ENCODE measurements around the gene TMEM225.

DNA sequence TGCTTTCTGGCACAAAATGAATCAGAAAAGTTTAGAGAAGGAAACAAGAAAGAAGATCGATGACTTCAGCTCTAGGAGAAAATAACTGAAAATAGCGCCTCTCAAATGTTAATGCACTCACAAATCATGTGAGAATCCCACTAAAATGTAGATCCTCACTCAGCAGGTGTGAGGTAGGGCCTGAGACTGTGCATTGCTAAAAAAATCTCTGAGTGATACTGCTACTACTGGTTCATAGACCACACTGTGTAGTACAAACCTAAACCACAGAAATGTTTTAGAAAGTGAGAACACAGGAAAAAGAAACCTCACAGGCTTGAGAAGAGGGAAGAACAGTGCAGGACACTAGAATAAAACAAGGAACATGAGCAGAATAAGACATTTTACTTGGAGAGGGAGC is 18.5 kb upstream of the TMEM225 start:
- TF ChIP-seq, protein P1, sequence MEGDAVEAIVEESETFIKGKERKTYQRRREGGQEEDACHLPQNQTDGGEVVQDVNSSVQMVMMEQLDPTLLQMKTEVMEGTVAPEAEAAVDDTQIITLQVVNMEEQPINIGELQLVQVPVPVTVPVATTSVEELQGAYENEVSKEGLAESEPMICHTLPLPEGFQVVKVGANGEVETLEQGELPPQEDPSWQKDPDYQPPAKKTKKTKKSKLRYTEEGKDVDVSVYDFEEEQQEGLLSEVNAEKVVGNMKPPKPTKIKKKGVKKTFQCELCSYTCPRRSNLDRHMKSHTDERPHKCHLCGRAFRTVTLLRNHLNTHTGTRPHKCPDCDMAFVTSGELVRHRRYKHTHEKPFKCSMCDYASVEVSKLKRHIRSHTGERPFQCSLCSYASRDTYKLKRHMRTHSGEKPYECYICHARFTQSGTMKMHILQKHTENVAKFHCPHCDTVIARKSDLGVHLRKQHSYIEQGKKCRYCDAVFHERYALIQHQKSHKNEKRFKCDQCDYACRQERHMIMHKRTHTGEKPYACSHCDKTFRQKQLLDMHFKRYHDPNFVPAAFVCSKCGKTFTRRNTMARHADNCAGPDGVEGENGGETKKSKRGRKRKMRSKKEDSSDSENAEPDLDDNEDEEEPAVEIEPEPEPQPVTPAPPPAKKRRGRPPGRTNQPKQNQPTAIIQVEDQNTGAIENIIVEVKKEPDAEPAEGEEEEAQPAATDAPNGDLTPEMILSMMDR (conservative IDR thresholded peaks at IDR 0.05; ENCODE audit: low read length), result no peak
- no peak for TF ChIP-seq EZH2phosphoT487 (IDR thresholded peaks at IDR 0.05; ENCODE audit: borderline replicate concordance, low read depth, low read length)
